Pons (tissue), 1 donor: ENCODE results near the gene CTAGE6.
"Not testable (repeated sequence)": the region's sequence is repeated elsewhere in the genome, so short reads cannot be mapped to it uniquely, and the experiment has no call there.

Experiments used
- DNase-seq: peaks from one replicate; pipeline ENCODE4 v3.0.0-alpha.2; 2016; ENCODE audit warnings: low spot score

The CTAGE6 gene

DNA sequence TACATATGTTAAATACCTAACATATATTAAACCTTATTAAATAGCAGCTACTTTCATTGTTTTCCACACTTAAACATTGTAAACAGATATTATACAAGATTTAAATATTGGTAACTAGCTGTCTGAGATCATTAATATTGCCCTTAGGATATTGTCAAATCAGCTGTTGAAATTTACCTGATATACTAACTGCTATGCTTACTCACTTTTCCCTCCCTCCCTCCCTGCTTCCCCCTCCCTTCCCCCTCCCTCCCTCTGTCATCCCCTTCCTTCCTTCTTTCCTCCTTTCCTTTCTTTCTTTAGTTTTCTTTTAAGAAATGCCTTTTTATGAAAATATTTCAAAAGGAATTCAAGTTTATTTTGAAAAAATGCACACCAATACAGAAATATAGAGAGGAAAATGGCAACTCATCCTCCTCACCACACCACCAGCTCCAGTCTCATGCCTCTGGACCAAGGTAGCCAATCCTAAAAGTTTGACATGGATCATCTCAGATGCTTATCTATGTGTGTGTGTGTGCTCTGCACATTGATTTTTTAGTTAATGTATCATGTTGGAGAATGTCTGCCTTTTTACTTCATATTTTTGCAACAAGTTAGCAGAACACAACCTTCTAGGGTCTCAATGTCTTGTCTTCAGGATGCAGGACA is 41.8 kb downstream of the CTAGE6 start:
- not testable (repeated sequence) for DNase-seq

DNA sequence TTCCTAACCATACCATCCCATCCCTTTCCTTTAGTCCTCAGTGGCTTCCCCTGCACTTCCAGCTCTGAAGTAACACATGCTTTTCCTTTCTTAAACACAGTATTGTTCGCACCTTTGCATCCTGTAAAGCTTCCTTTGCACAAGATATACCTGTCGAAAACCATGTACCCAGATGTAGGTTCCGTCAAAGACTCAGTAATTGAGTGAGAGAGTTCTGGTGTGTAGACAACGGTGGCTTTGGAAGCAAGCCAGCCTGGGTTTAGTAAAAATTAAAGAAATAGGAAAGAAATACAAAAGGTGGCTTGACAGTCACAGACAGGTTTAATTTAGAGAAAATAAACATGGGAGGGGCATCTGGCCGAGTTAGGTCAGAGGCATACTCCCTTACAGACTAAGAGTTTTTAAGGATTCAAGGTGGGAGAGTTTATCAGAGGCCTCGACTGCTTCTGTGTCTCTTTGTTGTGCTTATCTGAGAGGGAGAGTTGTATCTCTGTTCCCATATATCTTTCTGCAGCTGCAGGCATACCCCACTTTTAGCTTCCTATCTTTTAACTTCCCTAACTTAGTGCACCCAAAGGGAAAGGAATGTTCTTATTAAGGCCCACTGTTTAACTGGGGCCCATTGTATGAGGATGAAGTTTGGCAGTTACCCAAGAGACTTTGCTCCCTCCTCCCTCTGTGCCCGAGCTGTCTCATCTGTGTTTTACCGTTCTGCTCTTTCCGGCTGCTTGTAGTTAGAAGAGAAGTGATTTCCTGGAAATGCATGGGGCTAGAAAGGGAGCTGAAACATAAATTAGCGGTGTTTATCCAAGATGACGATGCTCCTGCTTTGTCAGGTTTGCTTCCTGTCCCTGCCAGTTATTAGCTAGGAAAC is 42.7 kb downstream of the CTAGE6 start:
- not testable (repeated sequence) for DNase-seq

DNA sequence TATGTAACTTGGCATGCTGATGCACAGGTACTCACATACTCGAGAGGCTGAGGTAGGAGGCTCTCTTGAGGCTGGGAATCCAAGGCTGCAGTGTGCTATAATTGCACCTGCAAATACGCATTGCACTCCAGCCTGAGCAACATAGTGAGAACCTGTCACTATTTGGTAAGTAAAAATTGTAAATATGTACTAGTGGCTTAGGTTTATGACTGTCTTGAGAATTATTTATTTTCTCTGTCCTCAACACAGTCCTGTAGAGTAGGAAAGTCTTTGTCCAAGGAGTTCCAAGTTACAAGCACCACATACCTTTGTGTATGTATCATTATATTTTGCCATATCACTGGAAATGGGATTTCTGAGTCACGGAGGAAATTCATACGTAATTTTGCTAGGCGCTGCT is 45.1 kb downstream of the CTAGE6 start:
- not testable (repeated sequence) for DNase-seq

DNA sequence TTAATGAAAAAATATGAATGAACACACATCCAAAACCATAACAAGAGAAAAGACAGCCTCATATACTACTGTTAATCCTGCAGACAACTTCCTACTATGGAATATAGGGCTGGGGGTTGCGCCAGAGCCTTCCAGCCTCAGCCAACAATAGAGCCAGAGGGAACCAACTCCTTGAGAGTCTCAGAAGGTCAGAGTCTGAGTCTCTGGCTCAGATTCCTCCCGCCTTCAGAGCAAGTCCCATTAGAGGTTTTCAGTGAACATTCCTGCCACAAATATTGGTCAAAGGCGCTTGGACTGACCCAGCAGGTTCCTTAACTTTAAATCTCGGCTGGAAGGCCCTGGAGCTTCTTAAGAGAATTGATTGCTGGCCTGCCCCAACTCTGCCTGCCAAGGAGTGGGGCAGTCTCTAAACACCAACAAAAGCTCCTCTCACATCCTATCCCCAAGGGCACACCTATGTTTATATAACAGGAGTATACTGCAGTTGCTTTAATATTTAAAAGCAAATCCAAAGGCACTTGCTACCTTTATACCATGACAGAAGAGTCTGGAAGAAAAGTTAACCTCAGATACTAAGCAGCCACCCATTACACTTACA is 45.7 kb downstream of the CTAGE6 start:
- DNase-seq, result not testable (repeated sequence)

DNA sequence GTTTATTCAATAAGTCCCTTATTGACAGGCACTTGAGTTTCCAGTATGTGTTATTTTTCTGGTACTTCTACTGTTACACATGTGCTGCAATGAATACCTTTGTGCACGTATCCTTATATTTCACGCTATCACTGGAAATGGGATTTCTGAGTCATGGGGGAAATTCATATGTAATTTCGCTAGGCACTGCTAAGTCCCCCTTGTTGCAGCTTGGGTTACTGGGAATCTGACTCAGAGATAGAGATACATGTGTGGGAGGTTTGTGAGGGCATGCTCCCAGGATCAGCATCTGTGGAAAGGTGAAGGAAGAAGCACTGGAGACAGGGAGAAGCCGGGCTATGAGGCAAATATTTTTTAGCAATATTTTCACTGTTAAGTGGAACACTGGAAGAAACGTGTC is 47.6 kb downstream of the CTAGE6 start:
- DNase-seq, result not testable (repeated sequence)
